GM23338 (cell line): Measurements from ENCODE around the gene MRC2. TPM values are rescaled to one million over a fixed set of nuclear protein-coding genes. Genes with fewer than 3 reads are reported as not detected.

ENCODE experiments used
- ATAC-seq: fragments of 200-7000 bp; cut with Tn5 transposase; 3 replicates; pipeline ENCODE4 v1.9.1; 2020
- DNase-seq: peaks from one replicate; pipeline ENCODE4 v3.0.0-alpha.2; 2015; ENCODE audit warnings: low spot score
- H2AFZ ChIP-seq: fragments of 200-600 bp; sonication (generic); 2 replicates; pipeline ENCODE4 v1.8.0; 2016; ENCODE audit warnings: antibody characterized with exemption, mild to moderate bottlenecking, moderate library complexity
- H3F3A ChIP-seq: fragments of 200-600 bp; sonication (generic); replicated peaks from 2 replicates; pipeline ENCODE4 v1.8.0; 2017; ENCODE audit warnings: antibody characterized with exemption, mixed run types, low read depth
- H3K27ac ChIP-seq: fragments of 200-600 bp; sonication (generic); 2 replicates; pipeline ENCODE4 v1.6.1; 2016; ENCODE audit warnings: low read depth
- H3K27me3 ChIP-seq: fragments of 200-600 bp; sonication (generic); 2 replicates; pipeline ENCODE4 v1.8.0; 2016; ENCODE audit warnings: mild to moderate bottlenecking, mixed run types, moderate library complexity; ENCODE audit not compliant: insufficient read depth
- H3K36me3 ChIP-seq: fragments of 200-600 bp; sonication (generic); 2 replicates; pipeline ENCODE4 v1.8.0; 2016; ENCODE audit warnings: mild to moderate bottlenecking; ENCODE audit not compliant: insufficient read depth
- H3K4me1 ChIP-seq: fragments of 200-600 bp; sonication (generic); 2 replicates; pipeline ENCODE4 v1.8.0; 2016; ENCODE audit warnings: mild to moderate bottlenecking, moderate library complexity; ENCODE audit not compliant: insufficient read depth
- H3K4me2 ChIP-seq: fragments of 200-600 bp; sonication (generic); 2 replicates; pipeline ENCODE4 v1.7.1; 2017; ENCODE audit warnings: mixed run types
- H3K4me3 ChIP-seq: fragments of 200-600 bp; sonication (generic); 2 replicates; pipeline ENCODE4 v1.6.1; 2016; ENCODE audit warnings: mixed run types
- H3K79me2 ChIP-seq: fragments of 200-600 bp; sonication (generic); replicated peaks from 2 replicates; pipeline ENCODE4 v1.8.0; 2017; ENCODE audit warnings: mild to moderate bottlenecking; ENCODE audit not compliant: insufficient read depth
- H3K9me2 ChIP-seq: fragments of 200-600 bp; sonication (generic); 2 replicates; pipeline ENCODE4 v1.8.0; 2017; ENCODE audit not compliant: insufficient read depth
- H4K20me1 ChIP-seq: fragments of 200-600 bp; sonication (generic); replicated peaks from 2 replicates; pipeline ENCODE4 v1.8.0; 2017; ENCODE audit warnings: mild to moderate bottlenecking; ENCODE audit not compliant: insufficient read depth
- H3K27ac Mint-ChIP-seq: 2 replicates; pipeline ENCODE4 v1.8.0; 2020; ENCODE audit warnings: inconsistent platforms, mild to moderate bottlenecking, moderate library complexity, mixed read lengths
- H3K27me3 Mint-ChIP-seq: 3 replicates; pipeline ENCODE4 v1.8.0; 2022; ENCODE audit warnings: low read depth, mild to moderate bottlenecking, moderate library complexity, mixed read lengths, inconsistent platforms; ENCODE audit not compliant: insufficient read depth, poor library complexity
- H3K36me3 Mint-ChIP-seq: 3 replicates; pipeline ENCODE4 v1.8.0; 2021; ENCODE audit warnings: low read depth, mild to moderate bottlenecking, inconsistent platforms, moderate library complexity, mixed read lengths
- H3K4me1 Mint-ChIP-seq: 3 replicates; pipeline ENCODE4 v1.8.0; 2020; ENCODE audit warnings: mild to moderate bottlenecking, inconsistent platforms, mixed read lengths
- H3K4me3 Mint-ChIP-seq: 3 replicates; pipeline ENCODE4 v1.8.0; 2021; ENCODE audit warnings: moderate library complexity, mild to moderate bottlenecking, inconsistent platforms, mixed read lengths
- H3K9me3 Mint-ChIP-seq: 3 replicates; pipeline ENCODE4 v1.8.0; 2020; ENCODE audit warnings: moderate library complexity, mild to moderate bottlenecking, inconsistent platforms, mixed read lengths
- CREB1 ChIP-seq: fragments of 250-450 bp; sonication (Bioruptor Pico); IDR thresholded peaks from 2 replicates; pipeline ENCODE4 v1.5.0; 2020; ENCODE audit warnings: low read depth, mild to moderate bottlenecking, moderate library complexity
- CTCF ChIP-seq, 2 experiments: fragments of 200-600 bp in 1 of 2; sonication (generic) in 1 of 2; conservative IDR thresholded peaks; 2 replicates each; pipeline versions ENCODE4 v1.5.1 to v1.6.1; 2016 to 2017; ENCODE audit warnings: antibody characterized with exemption in 2 of 2, low read depth in 2 of 2, mild to moderate bottlenecking in 2 of 2, moderate library complexity in 1 of 2
- ETS1 ChIP-seq: IDR thresholded peaks from 2 replicates; pipeline ENCODE4 v1.6.1; 2016; ENCODE audit warnings: antibody characterized with exemption
- EZH2 ChIP-seq: fragments of 200-600 bp; sonication (generic); IDR thresholded peaks from one replicate; pipeline ENCODE4 v1.8.0; 2017; ENCODE audit warnings: antibody characterized with exemption, mild to moderate bottlenecking, low read depth; ENCODE audit not compliant: unreplicated experiment
- EZH2phosphoT487 ChIP-seq: fragments of 200-600 bp; sonication (generic); IDR thresholded peaks from one replicate; pipeline ENCODE4 v1.8.1; 2018; ENCODE audit warnings: antibody characterized with exemption; ENCODE audit not compliant: unreplicated experiment
- JUNB ChIP-seq: IDR thresholded peaks from one replicate; pipeline ENCODE4 v1.6.1; 2016; ENCODE audit warnings: antibody characterized with exemption; ENCODE audit not compliant: unreplicated experiment
- NANOG ChIP-seq: IDR thresholded peaks from 2 replicates; pipeline ENCODE4 v1.6.1; 2016; ENCODE audit warnings: antibody characterized with exemption, borderline replicate concordance
- POLR2AphosphoS5 ChIP-seq: IDR thresholded peaks from 2 replicates; pipeline ENCODE4 v1.6.1; 2016; ENCODE audit warnings: antibody characterized with exemption, low read depth
- REST ChIP-seq: IDR thresholded peaks from one replicate; pipeline ENCODE4 v1.6.1; 2018; ENCODE audit warnings: antibody characterized with exemption; ENCODE audit not compliant: unreplicated experiment
- STAT1 ChIP-seq: IDR thresholded peaks from one replicate; pipeline ENCODE4 v1.6.1; 2016; ENCODE audit warnings: antibody characterized with exemption; ENCODE audit not compliant: unreplicated experiment
- ZNF114 ChIP-seq: fragments of 250-450 bp; sonication (Bioruptor Pico); IDR thresholded peaks from 2 replicates; pipeline ENCODE4 v1.5.0; 2020; ENCODE audit warnings: mild to moderate bottlenecking, moderate library complexity
- ZNF331 ChIP-seq: fragments of 250-450 bp; sonication (Bioruptor Pico); IDR thresholded peaks from 2 replicates; pipeline ENCODE4 v1.5.0; 2020; ENCODE audit warnings: low read depth, mild to moderate bottlenecking, moderate library complexity
- ZNF462 ChIP-seq: fragments of 250-450 bp; sonication (Bioruptor Pico); IDR thresholded peaks from 2 replicates; pipeline ENCODE4 v1.5.0; 2020; ENCODE audit warnings: mild to moderate bottlenecking, moderate library complexity
- polyA plus RNA-seq: library from polyadenylated mRNA; unstranded; fragments of >200 nt; fragmentation: Nextera tagmentation; extraction: Ambion mirVana; gene quantifications from 2 replicates; pipeline ENCODE4 v1.2.1, GENCODE V29; 2016
- total RNA-seq: library from RNA; depleted of rRNA; stranded (reverse); fragments of >200 nt; shearing (Covaris generic); gene quantifications from 2 replicates; pipeline ENCODE4 v1.2.3, GENCODE V29; 2014

MRC2 gene
- total and polyA plus RNA-seq, 2 experiments from 2014 or later, result 8.0 to 38.6 TPM

- no peak overlapping the region for H2AFZ ChIP-seq
- no peaks in the 10 kb centered on the region for H3K9me2 ChIP-seq
Measured at GRCh38 chr17:62663304-62663703, 35.8 kb downstream of the MRC2 start.

More at GRCh38 chr17:62663304-62663703, 35.8 kb downstream of the MRC2 start:
- Mint-ChIP-seq H3K4me3 (no peak overlapping the region), H3K27ac (no peak overlapping the region), H3K4me1 (peaks cover 2% of the 10 kb centered on the region; the same call in 1 of the 3 replicates), H3K9me3 (peaks cover 9% of the 10 kb centered on the region; the same call in 1 of the 3 replicates), H3K27me3 (peaks cover 7% of the 10 kb centered on the region), H3K36me3 (peaks cover 8% of the 10 kb centered on the region; the same call in 2 of the 3 replicates)
- H3F3A ChIP-seq, result no peaks in the 10 kb centered on the region
- H3K27ac ChIP-seq, result no peak overlapping the region
- H3K4me1 ChIP-seq, result no peaks in the 10 kb centered on the region
- no peaks in the 10 kb centered on the region for H3K27me3 ChIP-seq
- H3K36me3 ChIP-seq, result no peaks in the 10 kb centered on the region
- no peaks in the 10 kb centered on the region for H3K79me2 ChIP-seq
- H3K4me2 ChIP-seq, result no peak overlapping the region
- H4K20me1 ChIP-seq, result no peaks in the 10 kb centered on the region
- TF ChIP-seq ZNF114 (CRISPR knock-in tag), result no peak
- no peak for TF ChIP-seq ETS1
- TF ChIP-seq NANOG, result no peak
- TF ChIP-seq EZH2phosphoT487, result no peak
- TF ChIP-seq REST, result no peak
- TF ChIP-seq STAT1, result no peak
- TF ChIP-seq CREB1 (CRISPR knock-in tag), result no peak
- TF ChIP-seq ZNF331 (CRISPR knock-in tag), result no peak
- TF ChIP-seq POLR2AphosphoS5, result no peak
- no peak for TF ChIP-seq ZNF462
- no peak for TF ChIP-seq EZH2
- no peak for TF ChIP-seq JUNB
- TF ChIP-seq CTCF (conservative IDR thresholded peaks at IDR 0.05; ENCODE audit: low read depth in 2 of 2), result no peak
- ATAC-seq, result no peak
- no peak overlapping the region for H3K4me3 ChIP-seq
- no peak for DNase-seq
